Testis (tissue), 2 donors: Measurements from ENCODE around the gene CCDC167.

Source experiments
- CTCF ChIP-seq, 3 experiments: fragments of 450-650 bp in 2 of 3; fragments of 200-600 bp in 1 of 3; sonication (generic) in 1 of 3; IDR thresholded peaks; one replicate each; pipeline ENCODE4 v1.5.1; 2016 to 2019; ENCODE audit warnings: antibody characterized with exemption in 3 of 3, mild to moderate bottlenecking in 2 of 3, moderate library complexity in 1 of 3
- POLR2A ChIP-seq: fragments of 450-650 bp; IDR thresholded peaks from one replicate; pipeline ENCODE4 v1.6.1; 2017; ENCODE audit warnings: antibody characterized with exemption, mild to moderate bottlenecking, moderate library complexity

GRCh38 chr6:37480118-37480736 lies 19.5 kb downstream of the CCDC167 start:
- TF ChIP-seq CTCF (IDR thresholded peaks at IDR 0.05) (no peak), POLR2A (no peak)
